Stimulated activated effector memory CD8-positive, alpha-beta T cell treated with anti-CD3 and anti-CD28 coated beads, Interleukin-12 subunit alpha, Interleukin-12 subunit beta, amount 100 ng/mL, for 72 hours (primary cell): Measurements from ENCODE around the gene RAB30.
"Not testable (repeated sequence)": the region's sequence is repeated elsewhere in the genome, so short reads cannot be mapped to it uniquely, and the experiment has no call there.

Experiments used
- ATAC-seq: fragments of 150-1000 bp; cut with Tn5 transposase; 2 replicates; pipeline ENCODE4 v1.10.0; 2021
- DNase-seq, 2 donors: peaks; one replicate each; pipeline ENCODE4 v3.0.0; 2021 to 2022; ENCODE audit warnings: low spot score in 2 of 2
- H3K27ac Mint-ChIP-seq: one replicate; pipeline ENCODE4 v1.8.0; 2022; ENCODE audit warnings: mild to moderate bottlenecking, mixed read lengths
- H3K36me3 Mint-ChIP-seq: one replicate; pipeline ENCODE4 v1.8.0; 2022; ENCODE audit warnings: mild to moderate bottlenecking, mixed read lengths
- H3K4me1 Mint-ChIP-seq: one replicate; pipeline ENCODE4 v1.8.0; 2022; ENCODE audit warnings: mixed read lengths
- H3K4me3 Mint-ChIP-seq: one replicate; pipeline ENCODE4 v1.8.0; 2022; ENCODE audit warnings: mild to moderate bottlenecking, mixed read lengths
- H3K9me3 Mint-ChIP-seq: one replicate; pipeline ENCODE4 v1.8.0; 2022; ENCODE audit warnings: mixed read lengths

RAB30 gene

DNA sequence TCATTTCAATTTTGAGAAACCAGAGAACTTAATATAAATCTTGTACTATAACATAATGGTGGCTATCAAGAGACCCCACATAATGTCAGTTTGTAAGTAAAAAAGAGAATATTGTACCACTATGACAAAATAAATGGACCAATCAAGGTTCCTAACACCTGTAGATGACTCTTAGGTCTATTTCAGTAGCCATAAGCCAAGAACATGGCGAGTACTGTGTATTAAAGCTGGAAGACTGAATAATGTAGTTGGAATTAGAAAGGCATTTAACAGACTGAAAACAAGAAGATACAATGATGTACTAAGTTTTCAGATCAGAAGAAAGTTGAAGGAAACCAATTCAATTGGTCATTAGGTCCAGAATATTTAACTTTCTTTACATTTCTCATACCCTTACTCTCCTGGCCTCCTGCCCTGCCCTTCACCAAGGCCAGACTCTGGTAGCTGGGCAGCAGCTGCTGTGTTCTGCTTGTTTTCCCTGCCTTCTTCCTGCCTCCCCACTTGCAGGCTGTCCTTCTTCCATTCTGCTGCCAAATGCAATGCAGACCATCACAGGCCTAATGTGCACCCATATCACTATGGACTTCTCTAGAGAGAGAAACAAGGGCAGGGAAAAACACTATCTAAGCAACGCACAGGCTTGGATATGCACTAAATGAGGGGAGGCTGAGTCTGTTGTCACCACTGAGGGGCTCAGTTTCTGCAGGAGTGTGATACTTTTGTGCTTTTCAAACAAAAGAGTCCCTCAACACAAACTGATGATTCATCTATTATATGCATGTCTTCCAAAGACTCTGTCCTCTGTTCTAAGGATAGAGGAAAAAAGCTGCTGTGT lies 60.1 kb downstream of the RAB30 start:
- H3K4me1 Mint-ChIP-seq = peaks cover 32% of the 10 kb centered on the region
- H3K27ac Mint-ChIP-seq = no peak overlapping the region
- ATAC-seq = no peak

DNA sequence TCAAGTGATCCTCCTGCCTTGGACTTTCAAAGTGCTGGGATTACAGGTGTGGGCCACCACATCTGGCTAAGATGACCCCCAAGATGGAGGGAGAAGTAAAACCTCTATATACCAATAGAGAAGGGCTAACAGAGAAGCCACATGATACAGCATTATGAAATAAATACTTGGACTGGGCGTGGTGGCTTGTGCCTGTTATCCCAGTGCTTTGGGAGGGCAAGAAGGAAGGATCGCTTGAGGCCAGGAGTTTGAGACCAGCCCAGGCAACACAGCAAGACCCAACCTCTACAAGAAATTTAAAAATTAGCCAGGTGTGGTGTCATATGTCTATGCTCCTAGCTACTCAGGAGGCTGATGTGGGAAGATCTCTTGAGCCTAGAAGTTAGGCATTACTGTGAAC lies 61.7 kb downstream of the RAB30 start:
- no peaks in the 10 kb centered on the region for H3K9me3 Mint-ChIP-seq
- ATAC-seq (no peak), DNase-seq (no peak)
- H3K36me3 Mint-ChIP-seq = no peaks in the 10 kb centered on the region
- H3K4me3 Mint-ChIP-seq = no peak overlapping the region
- H3K27ac Mint-ChIP-seq = no peak overlapping the region
- peaks cover 36% of the 10 kb centered on the region for H3K4me1 Mint-ChIP-seq

More for the DNA sequence above, 60.1 kb downstream of the RAB30 start:
- H3K36me3 Mint-ChIP-seq = no peaks in the 10 kb centered on the region
- no peaks in the 10 kb centered on the region for H3K9me3 Mint-ChIP-seq
- H3K4me3 Mint-ChIP-seq = no peak overlapping the region
- DNase-seq = no peak

GRCh38 chr11:83009136-83009535 lies 62.6 kb downstream of the RAB30 start:
- not testable (repeated sequence) for H3K4me3 Mint-ChIP-seq, H3K27ac Mint-ChIP-seq, H3K9me3 Mint-ChIP-seq, ATAC-seq, DNase-seq, H3K36me3 Mint-ChIP-seq
- H3K4me1 Mint-ChIP-seq = peaks cover 36% of the 10 kb centered on the region

DNA sequence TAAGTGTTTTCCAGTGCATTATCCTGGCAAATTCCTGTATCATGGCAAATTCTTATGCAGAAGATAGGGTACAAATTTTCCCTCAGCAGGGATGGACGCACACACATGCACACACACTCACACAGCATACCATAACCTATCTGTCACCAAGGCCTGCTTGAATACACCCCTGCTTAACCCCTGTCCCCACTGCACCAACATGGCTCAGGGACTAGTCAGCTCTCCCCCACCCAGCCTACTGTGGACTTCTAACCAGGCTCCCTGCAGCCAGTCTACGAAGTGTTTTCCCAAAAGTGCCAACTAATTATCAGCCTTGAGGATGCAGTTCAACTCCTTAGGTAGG lies 63.1 kb downstream of the RAB30 start:
- no peak overlapping the region for H3K4me3 Mint-ChIP-seq
- DNase-seq = no peak
- H3K27ac Mint-ChIP-seq = no peak overlapping the region
- H3K4me1 Mint-ChIP-seq = peaks cover 33% of the 10 kb centered on the region
- H3K9me3 Mint-ChIP-seq = no peaks in the 10 kb centered on the region
- ATAC-seq = no peak
- no peaks in the 10 kb centered on the region for H3K36me3 Mint-ChIP-seq

DNA sequence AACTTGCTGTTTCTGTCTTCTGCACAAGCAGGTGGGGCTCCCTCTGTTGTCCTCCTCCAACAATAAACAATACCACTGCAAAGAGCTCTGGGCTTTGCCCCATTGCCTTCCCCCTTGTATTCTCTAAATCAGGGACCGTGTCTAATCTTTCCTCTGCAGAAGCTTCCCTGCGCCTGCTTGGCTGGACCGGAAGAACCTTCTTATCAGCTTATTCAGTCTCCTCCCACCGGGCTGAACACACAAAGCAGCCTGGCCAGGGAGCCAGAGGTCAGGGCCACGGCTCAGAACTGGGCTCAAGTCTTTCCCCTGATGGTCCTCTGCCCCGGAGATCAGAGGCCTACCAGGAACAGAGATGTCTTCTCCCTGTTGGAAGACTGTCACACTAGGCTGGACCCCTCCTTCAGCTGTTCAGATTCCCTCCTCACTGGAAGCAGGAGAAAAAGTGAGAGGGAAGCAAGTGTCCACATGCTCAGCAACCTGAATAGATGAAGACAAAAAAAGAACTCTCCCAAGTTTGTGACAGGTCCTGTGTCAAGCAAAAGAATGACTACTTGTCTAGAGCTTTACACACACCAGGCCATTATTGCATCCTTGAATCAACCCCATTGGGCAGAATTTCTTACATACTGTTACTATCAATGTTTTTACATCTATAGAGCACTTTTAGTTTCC lies 63.7 kb downstream of the RAB30 start:
- no peak for DNase-seq
- H3K36me3 Mint-ChIP-seq = no peaks in the 10 kb centered on the region
- peaks cover 33% of the 10 kb centered on the region for H3K4me1 Mint-ChIP-seq
- H3K27ac Mint-ChIP-seq = peak overlapping the region; percentile 56
- H3K4me3 Mint-ChIP-seq = no peak overlapping the region
- no peaks in the 10 kb centered on the region for H3K9me3 Mint-ChIP-seq
- ATAC-seq = no peak

DNA sequence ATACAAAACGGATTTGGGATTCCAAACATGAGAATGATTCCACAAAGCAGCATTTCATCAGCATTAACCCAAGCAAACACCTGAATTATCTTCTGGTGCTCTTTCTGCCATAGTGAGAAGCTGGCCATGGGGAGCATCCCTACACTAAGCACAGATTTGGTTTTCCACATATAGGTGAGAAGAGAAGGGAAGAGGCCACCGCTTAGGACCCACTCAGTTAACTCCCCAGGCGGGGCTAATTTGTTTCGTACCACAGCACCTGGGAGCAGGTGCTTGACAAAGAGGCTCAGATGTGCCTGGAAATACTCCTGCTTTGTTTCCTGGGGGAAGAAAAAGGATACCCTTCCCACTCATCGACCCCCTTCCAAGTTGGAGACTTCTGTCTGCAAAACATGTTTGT lies 64.2 kb downstream of the RAB30 start:
- H3K9me3 Mint-ChIP-seq = no peaks in the 10 kb centered on the region
- no peak for ATAC-seq
- H3K4me3 Mint-ChIP-seq = peak overlapping the region; percentile 36
- no peak for DNase-seq
- no peaks in the 10 kb centered on the region for H3K36me3 Mint-ChIP-seq
- peaks cover 33% of the 10 kb centered on the region for H3K4me1 Mint-ChIP-seq
- no peak overlapping the region for H3K27ac Mint-ChIP-seq

- DNase-seq (peak in 1 of 2 donors; percentile 61), ATAC-seq (peak; percentile 77)
- Mint-ChIP-seq H3K4me3 (peak overlapping the region; percentile 36), H3K36me3 (no peaks in the 10 kb centered on the region), H3K9me3 (no peaks in the 10 kb centered on the region), H3K27ac (peak overlapping the region; percentile 2), H3K4me1 (peaks cover 38% of the 10 kb centered on the region)
Measured at GRCh38 chr11:83006877-83007330, 64.8 kb downstream of the RAB30 start.

- Mint-ChIP-seq H3K9me3 (no peaks in the 10 kb centered on the region), H3K27ac (no peak overlapping the region), H3K36me3 (no peaks in the 10 kb centered on the region), H3K4me3 (no peak overlapping the region), H3K4me1 (peaks cover 43% of the 10 kb centered on the region)
- no peak for DNase-seq
- ATAC-seq = peak; percentile 92
Measured at GRCh38 chr11:83004746-83005556, 66.7 kb downstream of the RAB30 start.

- DNase-seq = no peak
- Mint-ChIP-seq H3K4me1 (peaks cover 44% of the 10 kb centered on the region), H3K27ac (no peak overlapping the region), H3K9me3 (no peaks in the 10 kb centered on the region), H3K36me3 (no peaks in the 10 kb centered on the region), H3K4me3 (no peak overlapping the region)
- no peak for ATAC-seq
Measured at GRCh38 chr11:83002522-83002921, 69.2 kb downstream of the RAB30 start.

- ATAC-seq (peak; percentile 35), DNase-seq (no peak)
- H3K4me1 Mint-ChIP-seq = peaks cover 45% of the 10 kb centered on the region
- no peaks in the 10 kb centered on the region for H3K36me3 Mint-ChIP-seq
- H3K9me3 Mint-ChIP-seq = no peaks in the 10 kb centered on the region
- H3K4me3 Mint-ChIP-seq = no peak overlapping the region
- no peak overlapping the region for H3K27ac Mint-ChIP-seq
Measured at GRCh38 chr11:83002053-83002452, 69.6 kb downstream of the RAB30 start.

GRCh38 chr11:83000381-83000780 lies 71.3 kb downstream of the RAB30 start:
- Mint-ChIP-seq H3K9me3 (no peaks in the 10 kb centered on the region), H3K4me3 (no peak overlapping the region), H3K4me1 (peaks cover 42% of the 10 kb centered on the region), H3K36me3 (no peaks in the 10 kb centered on the region), H3K27ac (no peak overlapping the region)
- DNase-seq (no peak), ATAC-seq (no peak)

DNA sequence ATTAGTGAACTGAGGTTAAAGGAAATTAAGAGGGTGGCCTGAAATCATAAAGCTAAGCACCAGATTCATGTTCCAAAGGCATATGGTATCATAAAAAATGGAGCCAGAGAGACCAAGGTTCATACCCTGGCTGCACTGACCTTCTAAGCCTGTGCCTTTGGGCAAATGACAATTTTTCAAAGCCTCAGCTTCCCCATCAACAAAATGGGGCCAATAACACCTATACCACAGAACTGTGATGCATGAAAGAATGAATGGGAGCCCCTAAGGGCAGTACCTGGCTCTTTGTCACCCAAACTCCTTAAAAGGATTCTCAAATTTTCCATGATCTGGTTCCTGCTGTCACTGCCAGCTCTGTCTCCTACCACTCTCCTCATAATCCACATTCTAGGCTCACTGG lies 72.5 kb downstream of the RAB30 start:
- Mint-ChIP-seq H3K4me1 (peaks cover 35% of the 10 kb centered on the region), H3K27ac (no peak overlapping the region), H3K4me3 (no peak overlapping the region), H3K36me3 (no peaks in the 10 kb centered on the region), H3K9me3 (no peaks in the 10 kb centered on the region)
- ATAC-seq = no peak
- no peak for DNase-seq

DNA sequence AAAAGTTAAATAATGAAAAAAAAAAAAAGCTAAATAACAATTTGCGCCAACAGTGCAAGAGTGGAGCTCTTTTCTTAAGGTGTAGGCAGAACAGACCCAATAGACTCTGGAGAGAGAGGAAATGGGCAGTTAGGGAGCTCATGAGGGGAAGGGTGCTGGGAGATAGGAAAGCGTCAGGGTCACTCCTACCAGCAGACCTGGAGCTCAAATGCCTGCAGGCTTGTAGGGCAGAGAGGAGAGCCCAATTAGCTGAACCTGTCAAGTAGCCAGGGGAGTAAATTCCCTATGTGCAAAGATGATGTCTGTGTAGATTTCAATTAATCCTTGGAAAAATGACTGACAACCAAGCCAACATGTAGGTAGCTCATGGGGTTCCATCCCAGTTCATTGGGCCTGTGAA lies 73.0 kb downstream of the RAB30 start:
- H3K4me1 Mint-ChIP-seq = peaks cover 38% of the 10 kb centered on the region
- no peak for DNase-seq
- H3K27ac Mint-ChIP-seq = no peak overlapping the region
- no peaks in the 10 kb centered on the region for H3K9me3 Mint-ChIP-seq
- ATAC-seq = no peak
- no peak overlapping the region for H3K4me3 Mint-ChIP-seq
- H3K36me3 Mint-ChIP-seq = no peaks in the 10 kb centered on the region

DNA sequence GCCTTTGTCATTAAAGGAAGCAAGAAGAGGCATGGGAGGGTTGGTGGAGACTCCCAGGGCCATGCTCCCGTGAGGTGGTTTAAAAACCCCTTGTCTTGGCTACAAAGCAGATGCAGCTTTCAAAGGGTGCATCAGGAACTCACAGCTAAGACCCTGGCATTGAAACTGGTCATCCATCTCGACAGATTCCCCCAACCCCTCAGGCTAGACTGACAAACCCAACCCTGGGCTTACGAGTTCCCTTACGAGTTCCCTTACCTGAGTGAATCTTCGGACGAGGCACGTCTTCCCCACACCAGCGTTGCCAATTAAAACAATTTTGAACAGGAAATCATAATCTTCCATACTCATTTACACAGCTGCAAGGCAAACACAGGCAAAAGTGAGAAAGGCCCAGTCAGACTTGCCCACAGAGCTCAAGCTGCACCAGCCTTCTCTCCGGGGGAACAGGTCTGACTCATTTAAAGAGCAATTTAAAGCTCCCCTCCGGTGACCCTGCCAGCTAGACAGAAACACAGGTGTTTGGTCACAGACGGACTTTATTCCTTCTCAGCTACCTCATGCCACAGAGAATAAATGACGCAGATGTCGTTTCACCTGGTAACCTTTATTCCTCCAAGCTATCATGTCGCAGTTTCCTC lies 74.6 kb downstream of the RAB30 start:
- Mint-ChIP-seq H3K36me3 (no peaks in the 10 kb centered on the region), H3K4me3 (peak overlapping the region; percentile 6), H3K9me3 (no peaks in the 10 kb centered on the region), H3K4me1 (peaks cover 35% of the 10 kb centered on the region), H3K27ac (peak overlapping the region; percentile 52)
- DNase-seq = peak in 1 of 2 donors; percentile 65
- ATAC-seq = peak; percentile 89
